ENCODE measurements around the gene JMJD7. TPM values are rescaled to one million over a fixed set of nuclear protein-coding genes. Genes with fewer than 3 reads are reported as not detected.

Gene JMJD7
- total RNA-seq, 1 experiment from 2014 or later: 10.9 TPM

- Mint-ChIP-seq H3K4me3 (ENCODE audit: unreplicated experiment) (no peak overlapping the region), H3K4me1 (ENCODE audit: low read depth, unreplicated experiment) (peaks cover 31% of the 10 kb centered on the region), H3K36me3 (ENCODE audit: insufficient read depth, unreplicated experiment) (peaks cover 11% of the 10 kb centered on the region), H3K27ac (ENCODE audit: unreplicated experiment) (peak overlapping the region; percentile 39), H3K27me3 (ENCODE audit: insufficient read depth, unreplicated experiment) (no peaks in the 10 kb centered on the region), H3K9me3 (ENCODE audit: unreplicated experiment) (no peaks in the 10 kb centered on the region)
- no TSS peak for BruUV-seq (replicated peaks)
- no peak for TF ChIP-seq CTCF (IDR thresholded peaks at IDR 0.05; ENCODE audit: insufficient read depth in 1 of 2, low read depth in 1 of 2, low read length in 1 of 2, severe bottlenecking in 1 of 2, unreplicated experiment in 1 of 2)
- no peak for DNase-seq
- ChIA-PET CTCF (interaction anchor here (1.0 to 1.1 kb wide), 2 partner anchors 9 to 15 kb away, joined by 3 read pairs; partner anchors contain the start of gene MAPKBP1), POLR2A (no interaction called here)
- Histone ChIP-seq H3K27me3 (replicated peaks; ENCODE audit: control insufficient read depth, insufficient read depth, low read length) (no peaks in the 10 kb centered on the region), H3K4me3 (ENCODE audit: low read depth, low read length) (no peak overlapping the region), H3K36me3 (ENCODE audit: control insufficient read depth, insufficient read depth, low read length) (no peaks in the 10 kb centered on the region), H3K4me1 (peaks cover 36% of the 10 kb centered on the region), H3K9me3 (no peaks in the 10 kb centered on the region)
- intact Hi-C loops (cut with micrococcal nuclease; ENCODE audit: unreplicated experiment): no loop called here
These were observed 38.2 kb upstream of the JMJD7 start for GRCh38 chr15:41789662-41790061.

DNA sequence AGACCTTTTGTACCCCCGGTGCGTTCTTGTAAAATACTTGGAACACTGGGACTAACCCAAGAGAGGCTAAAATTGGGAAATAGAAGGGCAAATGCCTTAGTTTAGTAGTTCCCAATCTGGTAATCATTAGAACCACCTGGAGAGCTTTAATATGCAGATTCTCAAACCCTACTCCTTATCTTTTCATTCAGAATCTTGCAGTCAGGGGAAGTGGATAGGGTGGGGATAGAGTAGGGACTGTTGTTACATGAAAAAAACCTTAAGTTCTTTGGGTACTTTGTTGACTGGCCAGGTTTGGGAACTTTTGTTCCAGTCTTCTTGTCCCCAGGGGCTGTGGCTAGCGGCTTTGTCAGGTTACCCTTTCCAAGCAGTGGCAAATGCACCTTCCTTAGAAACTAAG lies 37.7 kb upstream of the JMJD7 start:
- POLR2A ChIA-PET: no interaction called here
- H3K4me3 Mint-ChIP-seq (ENCODE audit: unreplicated experiment): no peak overlapping the region
- no peak for DNase-seq
- intact Hi-C loops (cut with micrococcal nuclease; ENCODE audit: unreplicated experiment): no loop called here
- Histone ChIP-seq H3K36me3 (ENCODE audit: control insufficient read depth, insufficient read depth, low read length) (no peaks in the 10 kb centered on the region), H3K4me1 (peaks cover 36% of the 10 kb centered on the region), H3K27me3 (replicated peaks; ENCODE audit: control insufficient read depth, insufficient read depth, low read length) (no peaks in the 10 kb centered on the region), H3K4me3 (ENCODE audit: low read depth, low read length) (no peak overlapping the region), H3K9me3 (no peaks in the 10 kb centered on the region)
- peaks cover 8% of the 10 kb centered on the region for H3K36me3 Mint-ChIP-seq (ENCODE audit: insufficient read depth, unreplicated experiment)
- no peak for TF ChIP-seq CTCF (IDR thresholded peaks at IDR 0.05; ENCODE audit: insufficient read depth in 1 of 2, low read depth in 1 of 2, low read length in 1 of 2, severe bottlenecking in 1 of 2, unreplicated experiment in 1 of 2)
- BruUV-seq (replicated peaks): no TSS peak
- H3K27me3 Mint-ChIP-seq (ENCODE audit: insufficient read depth, unreplicated experiment): no peaks in the 10 kb centered on the region
- peak overlapping the region; percentile 39 for H3K27ac Mint-ChIP-seq (ENCODE audit: unreplicated experiment)
- CTCF ChIA-PET: interaction anchor here (1.0 to 1.1 kb wide), 2 partner anchors 10 to 16 kb away, joined by 3 read pairs; partner anchors contain the start of gene MAPKBP1
- H3K9me3 Mint-ChIP-seq (ENCODE audit: unreplicated experiment): no peaks in the 10 kb centered on the region
- H3K4me1 Mint-ChIP-seq (ENCODE audit: low read depth, unreplicated experiment): peaks cover 31% of the 10 kb centered on the region

- no peak overlapping the region for H3K4me3 Mint-ChIP-seq (ENCODE audit: unreplicated experiment)
- intact Hi-C loops (cut with micrococcal nuclease; ENCODE audit: unreplicated experiment): no loop called here
- no peaks in the 10 kb centered on the region for H3K27me3 Mint-ChIP-seq (ENCODE audit: insufficient read depth, unreplicated experiment)
- TF ChIP-seq CTCF (IDR thresholded peaks at IDR 0.05; ENCODE audit: insufficient read depth in 1 of 2, low read depth in 1 of 2, low read length in 1 of 2, severe bottlenecking in 1 of 2, unreplicated experiment in 1 of 2): no peak
- H3K36me3 ChIP-seq (ENCODE audit: control insufficient read depth, insufficient read depth, low read length): no peaks in the 10 kb centered on the region
- H3K27ac Mint-ChIP-seq (ENCODE audit: unreplicated experiment): peak overlapping the region; percentile 39
- no peak overlapping the region for H3K4me3 ChIP-seq (ENCODE audit: low read depth, low read length)
- DNase-seq: no peak
- ChIA-PET CTCF (no interaction called here), POLR2A (interaction anchor here (0.7 kb wide), 1 partner anchor 53 kb away, joined by 3 read pairs; no protein-coding TSS in a partner anchor)
- H3K9me3 ChIP-seq: no peaks in the 10 kb centered on the region
- H3K4me1 Mint-ChIP-seq (ENCODE audit: low read depth, unreplicated experiment): peaks cover 31% of the 10 kb centered on the region
- no peaks in the 10 kb centered on the region for H3K27me3 ChIP-seq (replicated peaks; ENCODE audit: control insufficient read depth, insufficient read depth, low read length)
- no TSS peak for BruUV-seq (replicated peaks)
- H3K36me3 Mint-ChIP-seq (ENCODE audit: insufficient read depth, unreplicated experiment): peaks cover 5% of the 10 kb centered on the region
- no peaks in the 10 kb centered on the region for H3K9me3 Mint-ChIP-seq (ENCODE audit: unreplicated experiment)
- H3K4me1 ChIP-seq: peaks cover 36% of the 10 kb centered on the region
These were observed 36.9 kb upstream of the JMJD7 start for GRCh38 chr15:41790756-41791546.
